Suprapubic skin (tissue), 4 donors: Measurements from ENCODE around the gene MAGEF1.

Source experiments
- EP300 ChIP-seq: sonication (generic); formaldehyde crosslinking; IDR thresholded peaks from one replicate; pipeline ENCODE4 v1.6.1; 2017; ENCODE audit warnings: antibody characterized with exemption
- POLR2A ChIP-seq, 2 donors: fragments of 450-650 bp; IDR thresholded peaks; one replicate each; pipeline ENCODE4 v1.6.1; 2017; ENCODE audit warnings: antibody characterized with exemption in 2 of 2, mild to moderate bottlenecking in 2 of 2, moderate library complexity in 2 of 2
- POLR2AphosphoS5 ChIP-seq, 3 donors: sonication (generic); formaldehyde crosslinking; IDR thresholded peaks; one replicate each; pipeline ENCODE4 v1.6.1; 2017; ENCODE audit warnings: antibody characterized with exemption in 3 of 3
- TF ChIP-seq, protein P1 (sequence below), 2 donors: fragments of 200-600 bp in 1 of 2; fragments of 450-650 bp in 1 of 2; sonication (generic) in 1 of 2; IDR thresholded peaks; one replicate each; pipeline ENCODE4 v1.5.1; 2016 to 2019; ENCODE audit warnings: antibody characterized with exemption in 2 of 2, mild to moderate bottlenecking in 1 of 2, moderate library complexity in 1 of 2

DNA sequence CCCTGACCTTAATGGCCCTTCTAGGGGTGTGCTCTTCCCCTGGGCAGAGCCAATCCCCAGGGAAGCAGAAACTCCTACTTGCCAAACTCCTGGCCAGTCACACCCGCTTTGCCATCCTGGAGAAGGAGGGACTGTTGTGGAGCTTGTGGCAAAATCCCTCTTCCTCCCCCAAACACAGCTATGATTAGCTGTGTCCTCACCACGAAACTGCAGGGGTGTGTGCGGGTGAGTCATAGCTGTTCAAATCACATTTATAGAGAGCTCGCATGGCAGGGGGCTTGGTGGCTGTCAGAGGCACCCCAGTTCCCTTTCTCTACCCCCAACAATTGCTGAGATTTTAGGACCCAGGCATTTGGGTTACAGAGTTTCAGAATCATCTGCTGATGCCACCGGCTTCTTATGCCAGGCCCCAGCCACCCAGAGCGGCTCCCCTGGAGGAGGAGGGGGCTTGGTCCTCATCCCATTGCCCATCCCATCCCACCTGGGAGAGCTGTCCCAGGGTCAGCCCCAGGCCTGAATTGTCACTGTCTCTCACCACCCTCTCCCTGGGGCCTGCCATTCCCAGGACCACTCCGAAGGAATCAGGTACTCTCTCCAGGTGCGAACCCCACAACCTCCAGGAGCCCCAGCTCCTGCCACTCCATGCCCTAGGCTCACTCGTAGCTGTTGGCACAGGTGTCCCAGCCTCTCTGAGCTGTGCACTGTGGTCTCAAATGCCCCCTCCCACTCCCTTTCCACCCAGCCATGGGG, 28.8 kb upstream of the MAGEF1 start:
- TF ChIP-seq POLR2A (IDR thresholded peaks at IDR 0.05): no peak
- TF ChIP-seq, protein P1, sequence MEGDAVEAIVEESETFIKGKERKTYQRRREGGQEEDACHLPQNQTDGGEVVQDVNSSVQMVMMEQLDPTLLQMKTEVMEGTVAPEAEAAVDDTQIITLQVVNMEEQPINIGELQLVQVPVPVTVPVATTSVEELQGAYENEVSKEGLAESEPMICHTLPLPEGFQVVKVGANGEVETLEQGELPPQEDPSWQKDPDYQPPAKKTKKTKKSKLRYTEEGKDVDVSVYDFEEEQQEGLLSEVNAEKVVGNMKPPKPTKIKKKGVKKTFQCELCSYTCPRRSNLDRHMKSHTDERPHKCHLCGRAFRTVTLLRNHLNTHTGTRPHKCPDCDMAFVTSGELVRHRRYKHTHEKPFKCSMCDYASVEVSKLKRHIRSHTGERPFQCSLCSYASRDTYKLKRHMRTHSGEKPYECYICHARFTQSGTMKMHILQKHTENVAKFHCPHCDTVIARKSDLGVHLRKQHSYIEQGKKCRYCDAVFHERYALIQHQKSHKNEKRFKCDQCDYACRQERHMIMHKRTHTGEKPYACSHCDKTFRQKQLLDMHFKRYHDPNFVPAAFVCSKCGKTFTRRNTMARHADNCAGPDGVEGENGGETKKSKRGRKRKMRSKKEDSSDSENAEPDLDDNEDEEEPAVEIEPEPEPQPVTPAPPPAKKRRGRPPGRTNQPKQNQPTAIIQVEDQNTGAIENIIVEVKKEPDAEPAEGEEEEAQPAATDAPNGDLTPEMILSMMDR (IDR thresholded peaks at IDR 0.05): no peak
- TF ChIP-seq EP300: no peak
- TF ChIP-seq POLR2AphosphoS5 (IDR thresholded peaks at IDR 0.05): no peak
